Spleen (tissue), 7 donors: Measurements from ENCODE around the gene EPHB3.

Experiments used
- POLR2AphosphoS5 ChIP-seq, 3 donors: sonication (generic); formaldehyde crosslinking; IDR thresholded peaks; one replicate each; pipeline ENCODE4 v1.5.1; 2017; ENCODE audit warnings: antibody characterized with exemption in 3 of 3
- TF ChIP-seq, protein P1 (sequence below), 11 experiments: fragments of 200-600 bp in 7 of 11; fragments of 450-650 bp in 4 of 11; sonication (generic) in 4 of 11; IDR thresholded peaks in 8 of 11; conservative IDR thresholded peaks in 3 of 11; 1 replicate in 7 of 11; 2 replicates in 4 of 11; pipeline versions ENCODE4 v1.4.0 to v1.8.0; 2016 to 2021; ENCODE audit warnings: antibody characterized with exemption in 11 of 11, inconsistent platforms in 4 of 11, mild to moderate bottlenecking in 1 of 11
- donor health status: DM: no; HTN: no; CAD: no; lungs with moderate emphysema.
- donor health status: DM: no; HTN: no; CAD: no.
- donor health status: DM: no; HTN: no; CAD: no.

GRCh38 chr3:184570489-184570888, 8.9 kb downstream of the EPHB3 start:
- TF ChIP-seq, protein P1, sequence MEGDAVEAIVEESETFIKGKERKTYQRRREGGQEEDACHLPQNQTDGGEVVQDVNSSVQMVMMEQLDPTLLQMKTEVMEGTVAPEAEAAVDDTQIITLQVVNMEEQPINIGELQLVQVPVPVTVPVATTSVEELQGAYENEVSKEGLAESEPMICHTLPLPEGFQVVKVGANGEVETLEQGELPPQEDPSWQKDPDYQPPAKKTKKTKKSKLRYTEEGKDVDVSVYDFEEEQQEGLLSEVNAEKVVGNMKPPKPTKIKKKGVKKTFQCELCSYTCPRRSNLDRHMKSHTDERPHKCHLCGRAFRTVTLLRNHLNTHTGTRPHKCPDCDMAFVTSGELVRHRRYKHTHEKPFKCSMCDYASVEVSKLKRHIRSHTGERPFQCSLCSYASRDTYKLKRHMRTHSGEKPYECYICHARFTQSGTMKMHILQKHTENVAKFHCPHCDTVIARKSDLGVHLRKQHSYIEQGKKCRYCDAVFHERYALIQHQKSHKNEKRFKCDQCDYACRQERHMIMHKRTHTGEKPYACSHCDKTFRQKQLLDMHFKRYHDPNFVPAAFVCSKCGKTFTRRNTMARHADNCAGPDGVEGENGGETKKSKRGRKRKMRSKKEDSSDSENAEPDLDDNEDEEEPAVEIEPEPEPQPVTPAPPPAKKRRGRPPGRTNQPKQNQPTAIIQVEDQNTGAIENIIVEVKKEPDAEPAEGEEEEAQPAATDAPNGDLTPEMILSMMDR (IDR thresholded peaks at IDR 0.05 in 8 of 11, conservative IDR thresholded peaks at IDR 0.05 in 3 of 11): no peak
- no peak for TF ChIP-seq POLR2AphosphoS5 (IDR thresholded peaks at IDR 0.05)
